ENCODE results near the gene ATP1A4. TPM values are rescaled to one million over a fixed set of nuclear protein-coding genes. Genes with fewer than 3 reads are reported as not detected.

ATP1A4 gene
- polyA plus RNA-seq, 3 donors: 1.00 to 16.0 TPM; not detected in 1

- Histone ChIP-seq H3K27ac (ENCODE audit: low read depth in 1 of 2, low read length in 2 of 2) (no peak overlapping the region), H3K4me2 (replicated peaks; ENCODE audit: extremely low read depth, low read length, poor library complexity, severe bottlenecking) (peak overlapping the region; percentile 19), H3K79me2 (ENCODE audit: insufficient read depth, low read length) (no peaks in the 10 kb centered on the region), H3K9me3 (replicated peaks in 1 of 2; ENCODE audit: control insufficient read depth in 1 of 2, insufficient read depth in 1 of 2, low read length in 2 of 2) (no peaks in the 10 kb centered on the region), H3K36me3 (replicated peaks in 1 of 2; ENCODE audit: control insufficient read depth in 1 of 2, insufficient read depth in 2 of 2, low read length in 2 of 2) (no peaks in the 10 kb centered on the region), H3K27me3 (ENCODE audit: control insufficient read depth in 2 of 2, insufficient read depth in 2 of 2, low read length in 2 of 2) (no peaks in the 10 kb centered on the region), H3K4me1 (ENCODE audit: control insufficient read depth in 1 of 2, insufficient read depth in 2 of 2, low read length in 2 of 2) (peaks cover 62 to 72% of the 10 kb centered on the region in 2 donors), H4K20me1 (ENCODE audit: insufficient read depth, low read length) (no peaks in the 10 kb centered on the region), H3K9ac (ENCODE audit: insufficient read depth, low read length, poor library complexity, severe bottlenecking) (no peak overlapping the region), H3K4me3 (replicated peaks in 1 of 3; ENCODE audit: low read depth in 2 of 3, low read length in 3 of 3) (no peak overlapping the region), H2AFZ (ENCODE audit: insufficient read depth, low read depth, low read length, poor library complexity, severe bottlenecking) (no peak overlapping the region)
- Mint-ChIP-seq H3K4me1 (peaks cover 48% of the 10 kb centered on the region), H3K4me3 (no peak overlapping the region), H3K36me3 (no peaks in the 10 kb centered on the region), H3K9me3 (no peaks in the 10 kb centered on the region), H3K27ac (no peak overlapping the region), H3K27me3 (ENCODE audit: low read depth in 3 of 3) (peaks cover 1 to 5% (median 3%) of the 10 kb centered on the region in 3 donors)
- intact Hi-C loops (cut with micrococcal nuclease): no loop called here
- DNase-seq: no peak
- TF ChIP-seq CTCF (IDR thresholded peaks at IDR 0.05): no peak
- WGBS (ENCODE audit: insufficient coverage): 56% methylated on average over 2 of the region's 5 CpGs
Observed at GRCh38 chr1:160168016-160168415, 16.6 kb downstream of the ATP1A4 start.

GRCh38 chr1:160168609-160169369, 17.4 kb downstream of the ATP1A4 start:
- Histone ChIP-seq H3K4me3 (replicated peaks in 1 of 3; ENCODE audit: low read depth in 2 of 3, low read length in 3 of 3) (peak overlapping the region in 2 of 3 experiments; percentile 33 to 64), H3K9ac (ENCODE audit: insufficient read depth, low read length, poor library complexity, severe bottlenecking) (no peak overlapping the region), H4K20me1 (ENCODE audit: insufficient read depth, low read length) (no peaks in the 10 kb centered on the region), H2AFZ (ENCODE audit: insufficient read depth, low read depth, low read length, poor library complexity, severe bottlenecking) (peak overlapping the region; percentile 87), H3K36me3 (replicated peaks in 1 of 2; ENCODE audit: control insufficient read depth in 1 of 2, insufficient read depth in 2 of 2, low read length in 2 of 2) (no peaks in the 10 kb centered on the region), H3K27me3 (ENCODE audit: control insufficient read depth in 2 of 2, insufficient read depth in 2 of 2, low read length in 2 of 2) (no peaks in the 10 kb centered on the region), H3K9me3 (replicated peaks in 1 of 2; ENCODE audit: control insufficient read depth in 1 of 2, insufficient read depth in 1 of 2, low read length in 2 of 2) (no peaks in the 10 kb centered on the region), H3K79me2 (ENCODE audit: insufficient read depth, low read length) (no peaks in the 10 kb centered on the region), H3K27ac (ENCODE audit: low read depth in 1 of 2, low read length in 2 of 2) (peak overlapping the region in 1 of 2 donors; percentile 57), H3K4me1 (ENCODE audit: control insufficient read depth in 1 of 2, insufficient read depth in 2 of 2, low read length in 2 of 2) (peaks cover 54 to 64% of the 10 kb centered on the region in 2 donors), H3K4me2 (replicated peaks; ENCODE audit: extremely low read depth, low read length, poor library complexity, severe bottlenecking) (peak overlapping the region; percentile 79)
- TF ChIP-seq CTCF (IDR thresholded peaks at IDR 0.05): no peak
- Mint-ChIP-seq H3K27me3 (ENCODE audit: low read depth in 3 of 3) (peaks cover 1 to 5% (median 2%) of the 10 kb centered on the region in 3 donors), H3K36me3 (peaks cover 0 to 4% of the 10 kb centered on the region in 2 donors), H3K9me3 (no peaks in the 10 kb centered on the region), H3K27ac (peak overlapping the region in 1 of 7 donors; percentile 52), H3K4me3 (peak overlapping the region; percentile 63 to 90), H3K4me1 (peaks cover 41% of the 10 kb centered on the region)
- intact Hi-C loops (cut with micrococcal nuclease): no loop called here
- 88% methylated on average over 4 of the region's 13 CpGs for WGBS (ENCODE audit: insufficient coverage)
- DNase-seq: no peak
